HepG2 (cell line): Measurements from ENCODE around the gene LRRC63.

Experiments
- EZH2 ChIP-seq: conservative IDR thresholded peaks from 2 replicates; pipeline ENCODE4 v1.6.1; 2012; ENCODE audit warnings: mild to moderate bottlenecking, low read depth, low read length, moderate library complexity
- HDAC6 ChIP-seq: fragments of 200-600 bp; sonication (generic); IDR thresholded peaks from 2 replicates; pipeline ENCODE4 v1.7.0; 2017; ENCODE audit warnings: mild to moderate bottlenecking, antibody characterized with exemption, low read length, low read depth
- MEIS1 ChIP-seq: sonication (generic); formaldehyde crosslinking; IDR thresholded peaks from 2 replicates; pipeline ENCODE4 v1.9.0; 2021; ENCODE audit warnings: mild to moderate bottlenecking, missing genetic modification reagents, moderate library complexity, borderline replicate concordance
- SMARCC2 ChIP-seq: fragments of 450-650 bp; IDR thresholded peaks from 2 replicates; pipeline ENCODE4 v1.6.1; 2017; ENCODE audit warnings: antibody characterized with exemption, mild to moderate bottlenecking
- ZBTB7A ChIP-seq: sonication (generic); formaldehyde crosslinking; IDR thresholded peaks from 2 replicates; pipeline ENCODE4 v1.8.0; 2022; ENCODE audit warnings: mild to moderate bottlenecking, missing genetic modification reagents
- ZNF883 ChIP-seq: sonication (generic); formaldehyde crosslinking; IDR thresholded peaks from 2 replicates; pipeline ENCODE4 v1.5.1; 2020; ENCODE audit warnings: mild to moderate bottlenecking, missing genetic modification reagents; ENCODE audit errors: not compliant biosample characterization
- TF ChIP-seq, protein P1 (sequence below): sonication (generic); formaldehyde crosslinking; IDR thresholded peaks from 2 replicates; pipeline ENCODE4 v1.5.0; 2020; ENCODE audit warnings: missing genetic modification reagents
- TF ChIP-seq, protein P2 (sequence below): sonication (generic); formaldehyde crosslinking; conservative IDR thresholded peaks from 2 replicates; pipeline ENCODE4 v1.8.0; 2022; ENCODE audit warnings: missing genetic modification reagents
- TF ChIP-seq, protein P3 (sequence below): sonication (generic); formaldehyde crosslinking; IDR thresholded peaks from 2 replicates; pipeline ENCODE4 v1.5.0; 2020; ENCODE audit warnings: missing genetic modification reagents
- TF ChIP-seq, protein P4 (sequence below): sonication (generic); formaldehyde crosslinking; IDR thresholded peaks from 2 replicates; pipeline ENCODE4 v1.5.0; 2020; ENCODE audit warnings: mild to moderate bottlenecking, missing genetic modification reagents, moderate library complexity

DNA sequence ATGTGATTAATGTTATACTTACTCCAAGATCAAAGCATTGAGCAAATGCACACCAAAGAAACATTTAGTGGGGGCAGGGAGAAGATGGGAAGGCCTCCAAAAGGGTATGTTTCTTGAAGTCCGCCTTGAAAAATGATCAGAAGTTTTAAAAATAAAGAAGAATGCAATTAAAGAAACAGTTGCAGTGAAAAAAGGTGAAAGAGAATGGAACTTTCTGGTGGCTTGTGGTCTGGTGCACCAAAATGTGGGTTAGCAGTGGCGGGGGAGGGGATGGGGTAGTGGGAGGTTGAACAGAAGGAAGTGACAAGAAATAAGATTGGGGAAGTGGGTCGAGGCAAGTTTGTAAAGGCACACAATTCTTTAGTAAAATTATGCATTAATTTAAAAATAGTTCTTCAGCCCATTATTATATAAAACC, 32.2 kb upstream of the LRRC63 start:
- TF ChIP-seq, protein P1, sequence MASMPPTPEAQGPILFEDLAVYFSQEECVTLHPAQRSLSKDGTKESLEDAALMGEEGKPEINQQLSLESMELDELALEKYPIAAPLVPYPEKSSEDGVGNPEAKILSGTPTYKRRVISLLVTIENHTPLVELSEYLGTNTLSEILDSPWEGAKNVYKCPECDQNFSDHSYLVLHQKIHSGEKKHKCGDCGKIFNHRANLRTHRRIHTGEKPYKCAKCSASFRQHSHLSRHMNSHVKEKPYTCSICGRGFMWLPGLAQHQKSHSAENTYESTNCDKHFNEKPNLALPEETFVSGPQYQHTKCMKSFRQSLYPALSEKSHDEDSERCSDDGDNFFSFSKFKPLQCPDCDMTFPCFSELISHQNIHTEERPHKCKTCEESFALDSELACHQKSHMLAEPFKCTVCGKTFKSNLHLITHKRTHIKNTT (CRISPR knock-in tag), result no peak
- TF ChIP-seq, protein P2, sequence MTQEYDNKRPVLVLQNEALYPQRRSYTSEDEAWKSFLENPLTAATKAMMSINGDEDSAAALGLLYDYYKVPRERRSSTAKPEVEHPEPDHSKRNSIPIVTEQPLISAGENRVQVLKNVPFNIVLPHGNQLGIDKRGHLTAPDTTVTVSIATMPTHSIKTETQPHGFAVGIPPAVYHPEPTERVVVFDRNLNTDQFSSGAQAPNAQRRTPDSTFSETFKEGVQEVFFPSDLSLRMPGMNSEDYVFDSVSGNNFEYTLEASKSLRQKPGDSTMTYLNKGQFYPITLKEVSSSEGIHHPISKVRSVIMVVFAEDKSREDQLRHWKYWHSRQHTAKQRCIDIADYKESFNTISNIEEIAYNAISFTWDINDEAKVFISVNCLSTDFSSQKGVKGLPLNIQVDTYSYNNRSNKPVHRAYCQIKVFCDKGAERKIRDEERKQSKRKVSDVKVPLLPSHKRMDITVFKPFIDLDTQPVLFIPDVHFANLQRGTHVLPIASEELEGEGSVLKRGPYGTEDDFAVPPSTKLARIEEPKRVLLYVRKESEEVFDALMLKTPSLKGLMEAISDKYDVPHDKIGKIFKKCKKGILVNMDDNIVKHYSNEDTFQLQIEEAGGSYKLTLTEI, result no peak
- no peak for TF ChIP-seq ZBTB7A (CRISPR knock-in tag)
- no peak for TF ChIP-seq ZNF883
- TF ChIP-seq, protein P3, sequence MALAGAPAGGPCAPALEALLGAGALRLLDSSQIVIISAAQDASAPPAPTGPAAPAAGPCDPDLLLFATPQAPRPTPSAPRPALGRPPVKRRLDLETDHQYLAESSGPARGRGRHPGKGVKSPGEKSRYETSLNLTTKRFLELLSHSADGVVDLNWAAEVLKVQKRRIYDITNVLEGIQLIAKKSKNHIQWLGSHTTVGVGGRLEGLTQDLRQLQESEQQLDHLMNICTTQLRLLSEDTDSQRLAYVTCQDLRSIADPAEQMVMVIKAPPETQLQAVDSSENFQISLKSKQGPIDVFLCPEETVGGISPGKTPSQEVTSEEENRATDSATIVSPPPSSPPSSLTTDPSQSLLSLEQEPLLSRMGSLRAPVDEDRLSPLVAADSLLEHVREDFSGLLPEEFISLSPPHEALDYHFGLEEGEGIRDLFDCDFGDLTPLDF (CRISPR knock-in tag), result no peak
- TF ChIP-seq EZH2, result no peak
- TF ChIP-seq HDAC6, result no peak
- TF ChIP-seq, protein P4, sequence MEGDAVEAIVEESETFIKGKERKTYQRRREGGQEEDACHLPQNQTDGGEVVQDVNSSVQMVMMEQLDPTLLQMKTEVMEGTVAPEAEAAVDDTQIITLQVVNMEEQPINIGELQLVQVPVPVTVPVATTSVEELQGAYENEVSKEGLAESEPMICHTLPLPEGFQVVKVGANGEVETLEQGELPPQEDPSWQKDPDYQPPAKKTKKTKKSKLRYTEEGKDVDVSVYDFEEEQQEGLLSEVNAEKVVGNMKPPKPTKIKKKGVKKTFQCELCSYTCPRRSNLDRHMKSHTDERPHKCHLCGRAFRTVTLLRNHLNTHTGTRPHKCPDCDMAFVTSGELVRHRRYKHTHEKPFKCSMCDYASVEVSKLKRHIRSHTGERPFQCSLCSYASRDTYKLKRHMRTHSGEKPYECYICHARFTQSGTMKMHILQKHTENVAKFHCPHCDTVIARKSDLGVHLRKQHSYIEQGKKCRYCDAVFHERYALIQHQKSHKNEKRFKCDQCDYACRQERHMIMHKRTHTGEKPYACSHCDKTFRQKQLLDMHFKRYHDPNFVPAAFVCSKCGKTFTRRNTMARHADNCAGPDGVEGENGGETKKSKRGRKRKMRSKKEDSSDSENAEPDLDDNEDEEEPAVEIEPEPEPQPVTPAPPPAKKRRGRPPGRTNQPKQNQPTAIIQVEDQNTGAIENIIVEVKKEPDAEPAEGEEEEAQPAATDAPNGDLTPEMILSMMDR (CRISPR knock-in tag), result no peak
- no peak for TF ChIP-seq MEIS1
- no peak for TF ChIP-seq SMARCC2
